Fibroblast of lung (primary cell): ENCODE measurements around the gene ROR2.

Source experiments
- CTCF ChIP-seq, 2 donors: IDR thresholded peaks in 1 of 2; conservative IDR thresholded peaks in 1 of 2; 1 replicate in 1 of 2; 2 replicates in 1 of 2; pipeline ENCODE4 v1.5.1; 2011 to 2012; ENCODE audit warnings: low read length in 2 of 2, control low read depth in 1 of 2, inconsistent platforms in 1 of 2, low read depth in 1 of 2, mild to moderate bottlenecking in 1 of 2
- EZH2 ChIP-seq: IDR thresholded peaks from 2 replicates; pipeline ENCODE4 v1.5.1; 2012; ENCODE audit warnings: low read length, control low read depth, mild to moderate bottlenecking; ENCODE audit errors: missing control alignments

- no peak for TF ChIP-seq CTCF (conservative IDR thresholded peaks at IDR 0.05 in 1 of 2, IDR thresholded peaks at IDR 0.05 in 1 of 2; ENCODE audit: low read depth in 1 of 2, low read length in 2 of 2)
- TF ChIP-seq EZH2: no peak
These were observed 434.8 kb downstream of the ROR2 start for GRCh38 chr9:91515074-91515687.
